ENCODE measurements around the gene CTPS1. TPM values are rescaled to one million over a fixed set of nuclear protein-coding genes. Genes with fewer than 3 reads are reported as not detected.

Gene CTPS1
- total RNA-seq, 1 donor from 2014 or later, result 25.6 TPM

DNA sequence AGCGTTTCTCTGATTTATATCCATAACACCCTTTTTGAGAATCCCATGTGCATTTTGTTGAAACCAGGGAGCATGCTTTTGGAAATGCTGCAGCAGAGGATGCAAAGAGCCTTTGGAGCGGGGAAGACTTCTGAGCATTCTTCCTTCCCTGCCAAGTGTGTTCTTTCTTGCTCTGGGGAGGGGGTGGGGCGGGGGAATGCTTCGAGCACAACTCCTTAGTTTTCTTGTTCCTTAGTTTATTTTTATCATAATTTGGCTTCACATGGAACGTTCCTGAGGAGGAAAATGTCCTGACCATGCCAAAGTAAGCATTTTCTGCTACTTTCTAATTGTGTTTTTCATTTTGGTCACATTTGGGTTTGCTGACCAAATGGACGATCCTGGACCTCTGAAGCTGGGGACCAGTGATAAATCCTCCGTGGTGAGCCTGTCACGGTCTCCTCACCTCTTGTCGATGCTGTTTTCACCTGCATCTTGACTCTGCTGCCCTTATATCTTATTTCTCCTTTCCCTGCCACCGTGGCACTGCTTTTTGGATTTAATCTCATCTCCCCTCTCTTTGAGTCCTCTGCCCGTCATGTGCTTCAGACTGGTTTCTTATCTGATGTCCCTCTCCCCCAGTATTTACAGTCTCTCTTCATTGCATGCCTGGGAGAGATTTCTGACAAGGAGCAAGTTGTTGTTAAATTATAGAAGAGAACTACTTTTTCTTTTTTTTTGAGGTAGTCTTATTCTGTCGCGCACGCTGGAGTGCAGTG lies 2.4 kb downstream of the CTPS1 start:
- TF ChIP-seq, protein P1, sequence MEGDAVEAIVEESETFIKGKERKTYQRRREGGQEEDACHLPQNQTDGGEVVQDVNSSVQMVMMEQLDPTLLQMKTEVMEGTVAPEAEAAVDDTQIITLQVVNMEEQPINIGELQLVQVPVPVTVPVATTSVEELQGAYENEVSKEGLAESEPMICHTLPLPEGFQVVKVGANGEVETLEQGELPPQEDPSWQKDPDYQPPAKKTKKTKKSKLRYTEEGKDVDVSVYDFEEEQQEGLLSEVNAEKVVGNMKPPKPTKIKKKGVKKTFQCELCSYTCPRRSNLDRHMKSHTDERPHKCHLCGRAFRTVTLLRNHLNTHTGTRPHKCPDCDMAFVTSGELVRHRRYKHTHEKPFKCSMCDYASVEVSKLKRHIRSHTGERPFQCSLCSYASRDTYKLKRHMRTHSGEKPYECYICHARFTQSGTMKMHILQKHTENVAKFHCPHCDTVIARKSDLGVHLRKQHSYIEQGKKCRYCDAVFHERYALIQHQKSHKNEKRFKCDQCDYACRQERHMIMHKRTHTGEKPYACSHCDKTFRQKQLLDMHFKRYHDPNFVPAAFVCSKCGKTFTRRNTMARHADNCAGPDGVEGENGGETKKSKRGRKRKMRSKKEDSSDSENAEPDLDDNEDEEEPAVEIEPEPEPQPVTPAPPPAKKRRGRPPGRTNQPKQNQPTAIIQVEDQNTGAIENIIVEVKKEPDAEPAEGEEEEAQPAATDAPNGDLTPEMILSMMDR (IDR thresholded peaks at IDR 0.05), result no peak
- Mint-ChIP-seq H3K27ac (ENCODE audit: unreplicated experiment) (peak overlapping the region; percentile 46), H3K36me3 (ENCODE audit: unreplicated experiment) (peaks cover 12% of the 10 kb centered on the region), H3K27me3 (ENCODE audit: unreplicated experiment) (no peaks in the 10 kb centered on the region), H3K9me3 (ENCODE audit: unreplicated experiment) (no peaks in the 10 kb centered on the region), H3K4me3 (ENCODE audit: unreplicated experiment) (peak overlapping the region; percentile 20), H3K4me1 (ENCODE audit: unreplicated experiment) (peaks cover 36% of the 10 kb centered on the region)
- no peak for DNase-seq (ENCODE audit: extremely low spot score, unreplicated experiment)

DNA sequence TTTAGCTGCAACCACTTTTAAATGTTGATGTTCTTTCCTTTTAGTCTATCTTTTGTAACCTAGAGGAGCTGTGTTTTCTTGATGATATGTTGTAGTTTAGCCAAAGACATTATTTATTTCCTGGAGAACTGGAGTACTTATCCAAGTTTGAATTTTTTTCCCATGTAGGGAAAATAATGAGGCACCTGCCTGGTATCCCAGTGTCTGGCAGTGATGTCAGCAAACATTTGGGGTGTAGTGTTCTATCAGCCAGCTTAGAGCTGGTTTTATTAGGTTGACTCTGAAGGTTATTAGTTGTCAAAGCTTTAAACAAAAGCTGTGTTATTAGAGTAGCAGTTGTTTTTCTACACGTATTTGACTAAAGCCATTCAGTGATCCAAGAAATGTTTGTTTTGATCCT lies 3.2 kb downstream of the CTPS1 start:
- no peaks in the 10 kb centered on the region for H3K27me3 Mint-ChIP-seq (ENCODE audit: unreplicated experiment)
- no peak for DNase-seq (ENCODE audit: extremely low spot score, unreplicated experiment)
- peaks cover 32% of the 10 kb centered on the region for H3K4me1 Mint-ChIP-seq (ENCODE audit: unreplicated experiment)
- H3K4me3 Mint-ChIP-seq (ENCODE audit: unreplicated experiment), result no peak overlapping the region
- peaks cover 15% of the 10 kb centered on the region for H3K36me3 Mint-ChIP-seq (ENCODE audit: unreplicated experiment)
- peak overlapping the region; percentile 31 for H3K27ac Mint-ChIP-seq (ENCODE audit: unreplicated experiment)
- TF ChIP-seq, protein P1 (IDR thresholded peaks at IDR 0.05), result no peak
- no peaks in the 10 kb centered on the region for H3K9me3 Mint-ChIP-seq (ENCODE audit: unreplicated experiment)

DNA sequence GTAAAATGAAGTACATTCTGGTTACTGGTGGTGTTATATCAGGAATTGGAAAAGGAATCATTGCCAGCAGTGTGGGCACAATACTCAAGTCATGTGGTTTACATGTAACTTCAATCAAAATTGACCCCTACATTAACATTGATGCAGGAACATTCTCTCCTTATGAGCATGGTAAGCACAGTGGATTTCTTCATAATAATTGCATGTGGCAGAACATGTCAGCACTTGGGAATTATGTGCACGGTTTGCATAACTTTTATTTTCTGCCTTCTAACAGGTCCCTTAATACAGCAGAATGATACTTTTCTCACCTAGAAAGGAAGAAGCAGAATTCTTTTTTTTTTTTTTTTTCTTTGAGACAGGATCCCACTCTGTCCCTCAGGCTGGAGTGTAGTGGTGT lies 3.8 kb downstream of the CTPS1 start:
- Mint-ChIP-seq H3K36me3 (ENCODE audit: unreplicated experiment) (peaks cover 21% of the 10 kb centered on the region), H3K27me3 (ENCODE audit: unreplicated experiment) (no peaks in the 10 kb centered on the region), H3K4me3 (ENCODE audit: unreplicated experiment) (no peak overlapping the region), H3K4me1 (ENCODE audit: unreplicated experiment) (peaks cover 32% of the 10 kb centered on the region), H3K9me3 (ENCODE audit: unreplicated experiment) (no peaks in the 10 kb centered on the region), H3K27ac (ENCODE audit: unreplicated experiment) (no peak overlapping the region)
- TF ChIP-seq, protein P1 (IDR thresholded peaks at IDR 0.05), result no peak
- DNase-seq (ENCODE audit: extremely low spot score, unreplicated experiment), result no peak

DNA sequence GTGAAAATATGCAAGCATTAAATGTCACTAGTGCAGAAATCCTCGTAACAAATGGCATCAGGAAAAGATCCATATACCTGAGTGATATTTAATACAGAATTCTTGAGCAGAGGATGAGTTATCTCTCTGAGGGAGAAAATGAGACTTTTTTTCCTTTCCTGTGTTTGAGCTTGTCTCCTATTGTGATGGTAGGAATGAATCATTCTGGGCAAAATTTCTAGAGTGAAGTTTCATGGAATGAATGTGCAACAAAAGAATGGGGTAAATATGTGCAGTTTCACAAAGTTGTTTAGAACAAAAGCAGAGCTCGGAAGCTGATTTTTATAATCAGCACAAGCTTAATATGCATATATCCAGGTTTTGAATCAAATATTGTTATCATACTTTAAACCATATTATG lies 4.6 kb downstream of the CTPS1 start:
- Mint-ChIP-seq H3K4me3 (ENCODE audit: unreplicated experiment) (no peak overlapping the region), H3K27me3 (ENCODE audit: unreplicated experiment) (no peaks in the 10 kb centered on the region), H3K36me3 (ENCODE audit: unreplicated experiment) (peaks cover 28% of the 10 kb centered on the region), H3K9me3 (ENCODE audit: unreplicated experiment) (no peaks in the 10 kb centered on the region), H3K27ac (ENCODE audit: unreplicated experiment) (no peak overlapping the region), H3K4me1 (ENCODE audit: unreplicated experiment) (peaks cover 29% of the 10 kb centered on the region)
- DNase-seq (ENCODE audit: extremely low spot score, unreplicated experiment), result no peak
- TF ChIP-seq, protein P1 (IDR thresholded peaks at IDR 0.05), result no peak

DNA sequence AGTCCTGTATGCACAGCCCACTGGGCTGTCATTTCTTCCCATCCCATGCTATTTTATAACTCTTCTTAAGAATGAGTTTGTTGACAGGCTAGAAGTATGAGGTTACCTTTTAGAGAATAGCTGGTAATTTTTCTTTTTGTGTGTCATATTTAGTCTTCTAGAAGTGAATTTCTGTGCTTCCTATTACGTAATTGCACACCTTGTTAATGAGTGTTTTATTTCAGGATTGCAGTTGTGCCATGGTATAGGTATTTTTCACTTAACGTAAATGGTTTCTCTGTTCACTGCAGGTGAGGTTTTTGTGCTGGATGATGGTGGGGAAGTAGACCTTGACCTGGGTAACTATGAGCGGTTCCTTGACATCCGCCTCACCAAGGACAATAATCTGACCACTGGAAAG lies 5.0 kb downstream of the CTPS1 start:
- DNase-seq (ENCODE audit: extremely low spot score, unreplicated experiment), result no peak
- Mint-ChIP-seq H3K9me3 (ENCODE audit: unreplicated experiment) (no peaks in the 10 kb centered on the region), H3K4me3 (ENCODE audit: unreplicated experiment) (no peak overlapping the region), H3K27ac (ENCODE audit: unreplicated experiment) (no peak overlapping the region), H3K36me3 (ENCODE audit: unreplicated experiment) (peaks cover 30% of the 10 kb centered on the region), H3K4me1 (ENCODE audit: unreplicated experiment) (peaks cover 29% of the 10 kb centered on the region), H3K27me3 (ENCODE audit: unreplicated experiment) (no peaks in the 10 kb centered on the region)
- TF ChIP-seq, protein P1 (IDR thresholded peaks at IDR 0.05), result no peak

Data from osteocyte (in vitro differentiated cells).